ENCODE measurements around the gene EIF2AK2. TPM values are rescaled to one million over a fixed set of nuclear protein-coding genes. Genes with fewer than 3 reads are reported as not detected.

EIF2AK2 gene
- total RNA-seq, 1 donor, result 42.3 TPM

DNA sequence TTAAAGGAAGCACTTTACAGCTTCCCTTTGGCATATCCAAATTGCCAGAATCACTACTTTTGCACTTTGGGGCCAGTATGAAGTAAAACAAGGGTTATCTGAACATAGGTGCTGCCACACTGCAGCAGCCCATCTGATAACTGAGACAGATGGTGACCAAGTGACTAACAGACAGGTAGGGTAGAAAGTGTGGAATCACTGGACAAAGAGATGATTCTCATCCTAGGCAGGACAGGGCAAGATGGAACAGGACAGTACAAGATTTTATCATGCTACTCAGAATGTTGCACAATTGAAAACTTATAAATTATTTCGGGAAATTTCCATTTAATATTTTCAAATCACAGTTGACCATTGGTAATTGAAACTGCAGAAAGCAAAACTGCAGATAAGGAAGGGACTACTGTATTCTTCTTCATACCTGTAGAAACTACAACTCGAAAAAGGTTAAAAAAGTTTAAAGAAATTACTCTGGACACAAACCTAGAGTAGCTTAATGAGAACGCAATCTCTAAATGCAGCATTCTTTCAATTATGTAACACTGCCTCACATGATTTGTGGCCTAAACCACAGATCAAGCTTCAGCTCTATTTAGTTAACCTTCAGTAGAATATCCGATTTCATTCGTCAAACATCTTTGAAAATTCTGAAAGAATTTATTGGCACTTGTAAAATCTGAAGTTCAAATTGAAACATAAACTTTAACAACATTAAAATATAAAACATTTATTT lies 104.0 kb downstream of the EIF2AK2 start:
- no peak overlapping the region for H3K4me3 ChIP-seq (ENCODE audit: insufficient read depth, low read length)
- TF ChIP-seq, protein P1, sequence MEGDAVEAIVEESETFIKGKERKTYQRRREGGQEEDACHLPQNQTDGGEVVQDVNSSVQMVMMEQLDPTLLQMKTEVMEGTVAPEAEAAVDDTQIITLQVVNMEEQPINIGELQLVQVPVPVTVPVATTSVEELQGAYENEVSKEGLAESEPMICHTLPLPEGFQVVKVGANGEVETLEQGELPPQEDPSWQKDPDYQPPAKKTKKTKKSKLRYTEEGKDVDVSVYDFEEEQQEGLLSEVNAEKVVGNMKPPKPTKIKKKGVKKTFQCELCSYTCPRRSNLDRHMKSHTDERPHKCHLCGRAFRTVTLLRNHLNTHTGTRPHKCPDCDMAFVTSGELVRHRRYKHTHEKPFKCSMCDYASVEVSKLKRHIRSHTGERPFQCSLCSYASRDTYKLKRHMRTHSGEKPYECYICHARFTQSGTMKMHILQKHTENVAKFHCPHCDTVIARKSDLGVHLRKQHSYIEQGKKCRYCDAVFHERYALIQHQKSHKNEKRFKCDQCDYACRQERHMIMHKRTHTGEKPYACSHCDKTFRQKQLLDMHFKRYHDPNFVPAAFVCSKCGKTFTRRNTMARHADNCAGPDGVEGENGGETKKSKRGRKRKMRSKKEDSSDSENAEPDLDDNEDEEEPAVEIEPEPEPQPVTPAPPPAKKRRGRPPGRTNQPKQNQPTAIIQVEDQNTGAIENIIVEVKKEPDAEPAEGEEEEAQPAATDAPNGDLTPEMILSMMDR (IDR thresholded peaks at IDR 0.05; ENCODE audit: extremely low read depth, low read depth, low read length), result no peak
- no peak for DNase-seq (ENCODE audit: insufficient read length, low spot score, missing footprints)
- H3K4me2 ChIP-seq (ENCODE audit: insufficient read depth, low read length), result no peak overlapping the region
- no peaks in the 10 kb centered on the region for H3K4me1 ChIP-seq (ENCODE audit: insufficient read depth, low read length)
- no peaks in the 10 kb centered on the region for H3K9me3 ChIP-seq (ENCODE audit: low read depth, low read length)
- no peak overlapping the region for H3K27ac ChIP-seq (ENCODE audit: low read depth, low read length)
- peaks cover 53% of the 10 kb centered on the region for H3K36me3 ChIP-seq (ENCODE audit: insufficient read depth, low read length)
- no peaks in the 10 kb centered on the region for H4K20me1 ChIP-seq (ENCODE audit: insufficient read depth, low read length)
- H3K27me3 ChIP-seq (ENCODE audit: insufficient read depth, low read length), result no peaks in the 10 kb centered on the region
- no peaks in the 10 kb centered on the region for H3K79me2 ChIP-seq (ENCODE audit: insufficient read depth, low read length)
- no peak overlapping the region for H2AFZ ChIP-seq (ENCODE audit: low read length)

Other genes with a start within 250 kb of the EIF2AK2 start
- 21.4 and 25.0 TPM in 2 replicates for gene STRN, start 190.4 kb downstream of the EIF2AK2 start, total RNA-seq
- 29.2 and 29.3 TPM in 2 replicates for gene HEATR5B, start 72.6 kb downstream of the EIF2AK2 start, total RNA-seq
- gene GPATCH11, start 72.5 kb downstream of the EIF2AK2 start, total RNA-seq, result 6.2 and 8.0 TPM in 2 replicates
- gene SULT6B1, start 31.7 kb upstream of the EIF2AK2 start, total RNA-seq, result not detected in 2 replicates
- gene CEBPZOS, start 39.5 kb upstream of the EIF2AK2 start, total RNA-seq, result 20.6 and 21.4 TPM in 2 replicates
- 33.3 and 36.6 TPM in 2 replicates for gene CEBPZ, start 74.6 kb upstream of the EIF2AK2 start, total RNA-seq
- gene NDUFAF7, start 74.7 kb upstream of the EIF2AK2 start, total RNA-seq, result 16.6 and 16.8 TPM in 2 replicates
- 62.5 and 68.0 TPM in 2 replicates for gene PRKD3, start 167.9 kb upstream of the EIF2AK2 start, total RNA-seq
- 25.0 and 25.7 TPM in 2 replicates for gene QPCT, start 187.7 kb upstream of the EIF2AK2 start, total RNA-seq

All from osteoblast (primary cell).